GM19455 (cell line): ENCODE data around the gene COPZ2.
"Not testable (repeated sequence)": the region's sequence is repeated elsewhere in the genome, so short reads cannot be mapped to it uniquely, and the experiment has no call there.

ENCODE experiments used
- ATAC-seq: cut with Tn5 transposase; IDR thresholded peaks from one replicate; pipeline ENCODE4 v1.9.1; 2021; ENCODE audit not compliant: unreplicated experiment

The COPZ2 gene

GRCh38 chr17:47988445-47988844 lies 49.2 kb downstream of the COPZ2 start:
- not testable (repeated sequence) for ATAC-seq

- ATAC-seq, result no peak
These were observed 50.3 kb downstream of the COPZ2 start for GRCh38 chr17:47987240-47987835.

GRCh38 chr17:47986520-47986919 lies 51.1 kb downstream of the COPZ2 start:
- ATAC-seq, result no peak

- no peak for ATAC-seq
These were observed 53.9 kb downstream of the COPZ2 start for GRCh38 chr17:47983492-47984223.

- no peak for ATAC-seq
These were observed 54.8 kb downstream of the COPZ2 start for GRCh38 chr17:47982645-47983390.

- no peak for ATAC-seq
These were observed 55.4 kb downstream of the COPZ2 start for GRCh38 chr17:47982091-47982617.

- no peak for ATAC-seq
These were observed 56.1 kb downstream of the COPZ2 start for GRCh38 chr17:47981462-47981861.

GRCh38 chr17:47980541-47980940 lies 57.1 kb downstream of the COPZ2 start:
- no peak for ATAC-seq

GRCh38 chr17:47978324-47978723 lies 59.3 kb downstream of the COPZ2 start:
- no peak for ATAC-seq
